WTC11 (cell line): ENCODE data around the gene UROC1. TPM values are rescaled to one million over a fixed set of nuclear protein-coding genes. Genes with fewer than 3 reads are reported as not detected.

Source experiments
- FOXK1 ChIP-seq: sonication (generic); formaldehyde crosslinking; IDR thresholded peaks from 2 replicates; pipeline ENCODE4 v1.8.0; 2022; ENCODE audit warnings: mild to moderate bottlenecking, moderate library complexity, missing genetic modification reagents
- FOXP1 ChIP-seq: sonication (generic); formaldehyde crosslinking; IDR thresholded peaks from 2 replicates; pipeline ENCODE4 v1.8.0; 2022; ENCODE audit warnings: missing genetic modification reagents, mild to moderate bottlenecking, moderate library complexity, borderline replicate concordance
- JUN ChIP-seq: sonication (generic); formaldehyde crosslinking; IDR thresholded peaks from 2 replicates; pipeline ENCODE4 v1.8.0; 2023; ENCODE audit warnings: mild to moderate bottlenecking, missing genetic modification reagents
- NFYB ChIP-seq: sonication (generic); formaldehyde crosslinking; conservative IDR thresholded peaks from 2 replicates; pipeline ENCODE4 v1.8.0; 2022; ENCODE audit warnings: low read depth, missing genetic modification reagents
- TCF7 ChIP-seq: sonication (generic); formaldehyde crosslinking; IDR thresholded peaks from 2 replicates; pipeline ENCODE4 v1.8.0; 2022; ENCODE audit warnings: mild to moderate bottlenecking, low read depth, missing genetic modification reagents, moderate library complexity
- ZNF317 ChIP-seq: sonication (generic); formaldehyde crosslinking; IDR thresholded peaks from 2 replicates; pipeline ENCODE4 v1.8.1; 2023; ENCODE audit warnings: low read depth, mild to moderate bottlenecking, moderate library complexity, missing genetic modification reagents, borderline replicate concordance
- ZNF423 ChIP-seq: fragments of 250-450 bp; sonication (Bioruptor Pico); IDR thresholded peaks from 2 replicates; pipeline ENCODE4 v2.1.2; 2022; ENCODE audit warnings: mild to moderate bottlenecking, moderate library complexity
- total RNA-seq: library from RNA; stranded (reverse); gene quantifications from 3 replicates; pipeline ENCODE4 v1.2.3, GENCODE V29; 2021
- TF ChIP-seq, protein P1 (sequence below): sonication (generic); formaldehyde crosslinking; IDR thresholded peaks from 2 replicates; pipeline ENCODE4 v1.8.1; 2022; ENCODE audit warnings: low read depth, mild to moderate bottlenecking, moderate library complexity, missing genetic modification reagents, borderline replicate concordance
- TF ChIP-seq, protein P2 (sequence below): sonication (generic); formaldehyde crosslinking; IDR thresholded peaks from 2 replicates; pipeline ENCODE4 v1.8.1; 2022; ENCODE audit warnings: mild to moderate bottlenecking, missing genetic modification reagents, moderate library complexity, borderline replicate concordance
- TF ChIP-seq, protein P3 (sequence below): sonication (generic); formaldehyde crosslinking; conservative IDR thresholded peaks from 2 replicates; pipeline ENCODE4 v1.8.1; 2022; ENCODE audit warnings: mild to moderate bottlenecking, missing genetic modification reagents
- TF ChIP-seq, protein P4 (sequence below): sonication (generic); formaldehyde crosslinking; conservative IDR thresholded peaks from 2 replicates; pipeline ENCODE4 v1.8.1; 2023; ENCODE audit warnings: mild to moderate bottlenecking, low read depth, missing genetic modification reagents, moderate library complexity
- TF ChIP-seq, protein P5 (sequence below): sonication (generic); formaldehyde crosslinking; IDR thresholded peaks from 2 replicates; pipeline ENCODE4 v1.8.1; 2023; ENCODE audit warnings: mild to moderate bottlenecking, missing genetic modification reagents, moderate library complexity
- TF ChIP-seq, protein P6 (sequence below): sonication (generic); formaldehyde crosslinking; IDR thresholded peaks from 2 replicates; pipeline ENCODE4 v1.8.1; 2023; ENCODE audit warnings: mild to moderate bottlenecking, moderate library complexity, missing genetic modification reagents
- TF ChIP-seq, protein P7 (sequence below): sonication (generic); formaldehyde crosslinking; IDR thresholded peaks from 2 replicates; pipeline ENCODE4 v1.8.0; 2023; ENCODE audit warnings: mild to moderate bottlenecking, missing genetic modification reagents

UROC1 gene
- total RNA-seq, 1 experiment from 2014 or later, result not detected

DNA sequence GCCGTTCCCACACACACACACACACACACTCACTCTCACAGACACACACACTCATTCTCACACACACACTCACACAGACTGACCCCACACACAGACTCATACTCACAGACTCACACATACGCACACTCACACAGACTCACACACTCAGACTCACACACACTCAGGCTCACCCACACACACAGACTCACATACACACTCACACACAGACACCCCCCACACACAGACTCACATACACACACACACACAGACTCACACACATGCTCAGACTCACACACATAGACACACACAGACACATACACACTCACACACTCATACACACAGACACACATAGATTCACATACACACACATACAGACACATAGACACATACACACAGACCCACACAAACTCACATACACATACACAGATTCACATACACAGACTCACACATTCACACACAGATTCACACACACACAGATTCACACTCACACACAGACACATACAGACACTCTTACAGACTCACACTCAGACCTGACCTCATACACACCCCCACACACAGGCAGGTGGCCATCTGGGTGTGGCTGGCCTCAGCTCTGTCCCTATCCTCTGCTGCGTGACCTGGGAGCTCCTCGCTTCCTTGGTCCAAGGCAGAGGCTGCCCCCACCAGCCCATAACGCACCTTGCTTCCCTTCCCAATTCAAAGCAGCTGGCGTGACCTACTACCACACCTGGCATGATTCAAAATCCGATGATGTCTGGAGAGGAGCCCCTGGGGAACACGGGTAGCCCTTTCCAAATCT lies 39.3 kb upstream of the UROC1 start (continued):
- TF ChIP-seq, protein P1, sequence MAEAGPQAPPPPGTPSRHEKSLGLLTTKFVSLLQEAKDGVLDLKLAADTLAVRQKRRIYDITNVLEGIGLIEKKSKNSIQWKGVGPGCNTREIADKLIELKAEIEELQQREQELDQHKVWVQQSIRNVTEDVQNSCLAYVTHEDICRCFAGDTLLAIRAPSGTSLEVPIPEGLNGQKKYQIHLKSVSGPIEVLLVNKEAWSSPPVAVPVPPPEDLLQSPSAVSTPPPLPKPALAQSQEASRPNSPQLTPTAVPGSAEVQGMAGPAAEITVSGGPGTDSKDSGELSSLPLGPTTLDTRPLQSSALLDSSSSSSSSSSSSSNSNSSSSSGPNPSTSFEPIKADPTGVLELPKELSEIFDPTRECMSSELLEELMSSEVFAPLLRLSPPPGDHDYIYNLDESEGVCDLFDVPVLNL (CRISPR knock-in tag), result no peak
- TF ChIP-seq FOXP1 (CRISPR knock-in tag) (no peak), ZNF423 (CRISPR knock-in tag) (no peak), FOXK1 (CRISPR knock-in tag) (no peak), ZNF317 (CRISPR knock-in tag) (no peak), JUN (CRISPR knock-in tag) (no peak), TCF7 (no peak), NFYB (CRISPR knock-in tag) (no peak)
- TF ChIP-seq, protein P2, sequence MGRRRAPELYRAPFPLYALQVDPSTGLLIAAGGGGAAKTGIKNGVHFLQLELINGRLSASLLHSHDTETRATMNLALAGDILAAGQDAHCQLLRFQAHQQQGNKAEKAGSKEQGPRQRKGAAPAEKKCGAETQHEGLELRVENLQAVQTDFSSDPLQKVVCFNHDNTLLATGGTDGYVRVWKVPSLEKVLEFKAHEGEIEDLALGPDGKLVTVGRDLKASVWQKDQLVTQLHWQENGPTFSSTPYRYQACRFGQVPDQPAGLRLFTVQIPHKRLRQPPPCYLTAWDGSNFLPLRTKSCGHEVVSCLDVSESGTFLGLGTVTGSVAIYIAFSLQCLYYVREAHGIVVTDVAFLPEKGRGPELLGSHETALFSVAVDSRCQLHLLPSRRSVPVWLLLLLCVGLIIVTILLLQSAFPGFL (CRISPR knock-in tag), result no peak
- TF ChIP-seq, protein P3, sequence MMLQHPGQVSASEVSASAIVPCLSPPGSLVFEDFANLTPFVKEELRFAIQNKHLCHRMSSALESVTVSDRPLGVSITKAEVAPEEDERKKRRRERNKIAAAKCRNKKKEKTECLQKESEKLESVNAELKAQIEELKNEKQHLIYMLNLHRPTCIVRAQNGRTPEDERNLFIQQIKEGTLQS (CRISPR knock-in tag), result no peak
- TF ChIP-seq, protein P4, sequence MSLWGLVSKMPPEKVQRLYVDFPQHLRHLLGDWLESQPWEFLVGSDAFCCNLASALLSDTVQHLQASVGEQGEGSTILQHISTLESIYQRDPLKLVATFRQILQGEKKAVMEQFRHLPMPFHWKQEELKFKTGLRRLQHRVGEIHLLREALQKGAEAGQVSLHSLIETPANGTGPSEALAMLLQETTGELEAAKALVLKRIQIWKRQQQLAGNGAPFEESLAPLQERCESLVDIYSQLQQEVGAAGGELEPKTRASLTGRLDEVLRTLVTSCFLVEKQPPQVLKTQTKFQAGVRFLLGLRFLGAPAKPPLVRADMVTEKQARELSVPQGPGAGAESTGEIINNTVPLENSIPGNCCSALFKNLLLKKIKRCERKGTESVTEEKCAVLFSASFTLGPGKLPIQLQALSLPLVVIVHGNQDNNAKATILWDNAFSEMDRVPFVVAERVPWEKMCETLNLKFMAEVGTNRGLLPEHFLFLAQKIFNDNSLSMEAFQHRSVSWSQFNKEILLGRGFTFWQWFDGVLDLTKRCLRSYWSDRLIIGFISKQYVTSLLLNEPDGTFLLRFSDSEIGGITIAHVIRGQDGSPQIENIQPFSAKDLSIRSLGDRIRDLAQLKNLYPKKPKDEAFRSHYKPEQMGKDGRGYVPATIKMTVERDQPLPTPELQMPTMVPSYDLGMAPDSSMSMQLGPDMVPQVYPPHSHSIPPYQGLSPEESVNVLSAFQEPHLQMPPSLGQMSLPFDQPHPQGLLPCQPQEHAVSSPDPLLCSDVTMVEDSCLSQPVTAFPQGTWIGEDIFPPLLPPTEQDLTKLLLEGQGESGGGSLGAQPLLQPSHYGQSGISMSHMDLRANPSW (CRISPR knock-in tag), result no peak
- TF ChIP-seq, protein P5, sequence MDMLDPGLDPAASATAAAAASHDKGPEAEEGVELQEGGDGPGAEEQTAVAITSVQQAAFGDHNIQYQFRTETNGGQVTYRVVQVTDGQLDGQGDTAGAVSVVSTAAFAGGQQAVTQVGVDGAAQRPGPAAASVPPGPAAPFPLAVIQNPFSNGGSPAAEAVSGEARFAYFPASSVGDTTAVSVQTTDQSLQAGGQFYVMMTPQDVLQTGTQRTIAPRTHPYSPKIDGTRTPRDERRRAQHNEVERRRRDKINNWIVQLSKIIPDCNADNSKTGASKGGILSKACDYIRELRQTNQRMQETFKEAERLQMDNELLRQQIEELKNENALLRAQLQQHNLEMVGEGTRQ, result no peak
- TF ChIP-seq, protein P6, sequence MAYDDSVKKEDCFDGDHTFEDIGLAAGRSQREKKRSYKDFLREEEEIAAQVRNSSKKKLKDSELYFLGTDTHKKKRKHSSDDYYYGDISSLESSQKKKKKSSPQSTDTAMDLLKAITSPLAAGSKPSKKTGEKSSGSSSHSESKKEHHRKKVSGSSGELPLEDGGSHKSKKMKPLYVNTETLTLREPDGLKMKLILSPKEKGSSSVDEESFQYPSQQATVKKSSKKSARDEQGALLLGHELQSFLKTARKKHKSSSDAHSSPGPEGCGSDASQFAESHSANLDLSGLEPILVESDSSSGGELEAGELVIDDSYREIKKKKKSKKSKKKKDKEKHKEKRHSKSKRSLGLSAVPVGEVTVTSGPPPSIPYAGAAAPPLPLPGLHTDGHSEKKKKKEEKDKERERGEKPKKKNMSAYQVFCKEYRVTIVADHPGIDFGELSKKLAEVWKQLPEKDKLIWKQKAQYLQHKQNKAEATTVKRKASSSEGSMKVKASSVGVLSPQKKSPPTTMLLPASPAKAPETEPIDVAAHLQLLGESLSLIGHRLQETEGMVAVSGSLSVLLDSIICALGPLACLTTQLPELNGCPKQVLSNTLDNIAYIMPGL (CRISPR knock-in tag), result no peak
- TF ChIP-seq, protein P7, sequence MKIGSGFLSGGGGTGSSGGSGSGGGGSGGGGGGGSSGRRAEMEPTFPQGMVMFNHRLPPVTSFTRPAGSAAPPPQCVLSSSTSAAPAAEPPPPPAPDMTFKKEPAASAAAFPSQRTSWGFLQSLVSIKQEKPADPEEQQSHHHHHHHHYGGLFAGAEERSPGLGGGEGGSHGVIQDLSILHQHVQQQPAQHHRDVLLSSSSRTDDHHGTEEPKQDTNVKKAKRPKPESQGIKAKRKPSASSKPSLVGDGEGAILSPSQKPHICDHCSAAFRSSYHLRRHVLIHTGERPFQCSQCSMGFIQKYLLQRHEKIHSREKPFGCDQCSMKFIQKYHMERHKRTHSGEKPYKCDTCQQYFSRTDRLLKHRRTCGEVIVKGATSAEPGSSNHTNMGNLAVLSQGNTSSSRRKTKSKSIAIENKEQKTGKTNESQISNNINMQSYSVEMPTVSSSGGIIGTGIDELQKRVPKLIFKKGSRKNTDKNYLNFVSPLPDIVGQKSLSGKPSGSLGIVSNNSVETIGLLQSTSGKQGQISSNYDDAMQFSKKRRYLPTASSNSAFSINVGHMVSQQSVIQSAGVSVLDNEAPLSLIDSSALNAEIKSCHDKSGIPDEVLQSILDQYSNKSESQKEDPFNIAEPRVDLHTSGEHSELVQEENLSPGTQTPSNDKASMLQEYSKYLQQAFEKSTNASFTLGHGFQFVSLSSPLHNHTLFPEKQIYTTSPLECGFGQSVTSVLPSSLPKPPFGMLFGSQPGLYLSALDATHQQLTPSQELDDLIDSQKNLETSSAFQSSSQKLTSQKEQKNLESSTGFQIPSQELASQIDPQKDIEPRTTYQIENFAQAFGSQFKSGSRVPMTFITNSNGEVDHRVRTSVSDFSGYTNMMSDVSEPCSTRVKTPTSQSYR (CRISPR knock-in tag), result no peak
